MM.1S (cell line): ENCODE results near the gene DCDC2.

Experiments
- EZH2 ChIP-seq: fragments of 300-600 bp; sonication (generic); optimal IDR thresholded peaks from 2 replicates; pipeline ENCODE3; 2017; ENCODE audit warnings: low read depth, mild to moderate bottlenecking, antibody characterized with exemption, low read length, mixed read lengths
- TF ChIP-seq, protein P1 (sequence below): fragments of 300-600 bp; sonication (generic); IDR thresholded peaks from 2 replicates; pipeline ENCODE4 v1.5.1; 2016; ENCODE audit warnings: antibody characterized with exemption, low read length, mixed read lengths

DNA sequence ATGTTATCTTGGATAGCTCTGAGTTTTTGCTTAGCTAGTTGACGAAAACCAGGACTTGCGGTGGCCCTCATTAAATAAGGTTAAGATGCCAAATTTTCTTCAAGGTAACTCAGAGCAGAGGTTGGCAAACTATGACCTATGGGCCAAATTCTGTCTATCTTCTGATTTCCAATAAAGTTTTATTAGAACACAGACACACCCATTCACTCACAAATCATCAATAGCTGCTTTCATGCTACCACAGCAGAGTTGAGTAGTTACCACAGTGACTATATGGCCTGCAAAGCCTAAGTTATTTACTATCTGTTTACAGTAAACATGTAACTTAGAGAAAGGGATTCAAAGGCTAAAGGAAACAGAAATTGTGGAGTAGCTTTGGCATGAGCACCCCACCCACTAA lies 23.6 kb downstream of the DCDC2 start:
- TF ChIP-seq, protein P1, sequence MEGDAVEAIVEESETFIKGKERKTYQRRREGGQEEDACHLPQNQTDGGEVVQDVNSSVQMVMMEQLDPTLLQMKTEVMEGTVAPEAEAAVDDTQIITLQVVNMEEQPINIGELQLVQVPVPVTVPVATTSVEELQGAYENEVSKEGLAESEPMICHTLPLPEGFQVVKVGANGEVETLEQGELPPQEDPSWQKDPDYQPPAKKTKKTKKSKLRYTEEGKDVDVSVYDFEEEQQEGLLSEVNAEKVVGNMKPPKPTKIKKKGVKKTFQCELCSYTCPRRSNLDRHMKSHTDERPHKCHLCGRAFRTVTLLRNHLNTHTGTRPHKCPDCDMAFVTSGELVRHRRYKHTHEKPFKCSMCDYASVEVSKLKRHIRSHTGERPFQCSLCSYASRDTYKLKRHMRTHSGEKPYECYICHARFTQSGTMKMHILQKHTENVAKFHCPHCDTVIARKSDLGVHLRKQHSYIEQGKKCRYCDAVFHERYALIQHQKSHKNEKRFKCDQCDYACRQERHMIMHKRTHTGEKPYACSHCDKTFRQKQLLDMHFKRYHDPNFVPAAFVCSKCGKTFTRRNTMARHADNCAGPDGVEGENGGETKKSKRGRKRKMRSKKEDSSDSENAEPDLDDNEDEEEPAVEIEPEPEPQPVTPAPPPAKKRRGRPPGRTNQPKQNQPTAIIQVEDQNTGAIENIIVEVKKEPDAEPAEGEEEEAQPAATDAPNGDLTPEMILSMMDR = no peak
- no peak for TF ChIP-seq EZH2
